CD4-positive, alpha-beta T cell treated with Interleukin-4 for 4 hours (primary cell): ENCODE measurements around the gene GTPBP3.

Source experiments
- DNase-seq: peaks from one replicate; pipeline ENCODE4 v3.0.0-alpha.2; 2020

GTPBP3 gene

GRCh38 chr19:17389957-17390664 lies 52.8 kb downstream of the GTPBP3 start:
- DNase-seq: no peak

- peak; percentile 76 for DNase-seq
These were observed 53.5 kb downstream of the GTPBP3 start for GRCh38 chr19:17390665-17391370.

- DNase-seq: no peak
These were observed 54.2 kb downstream of the GTPBP3 start for GRCh38 chr19:17391371-17392151.
